ENCODE data around the gene CNTFR. TPM values are rescaled to one million over a fixed set of nuclear protein-coding genes. Genes with fewer than 3 reads are reported as not detected.
A peak's percentile ranks its signal among the peaks of the same experiment; 100 is the strongest.

CNTFR gene
- total and polyA plus RNA-seq, 2 of the 8 experiments (the other 6 are each of a cell fraction or from before 2014, with no cell fraction given) = 1.2 to 4.2 TPM

GRCh38 chr9:34578241-34579103, 11.1 kb downstream of the CNTFR start:
- peak overlapping the region; percentile 88; the same call in 1 of the 2 replicates for H2BK15ac ChIP-seq (ENCODE audit: low read length)
- H3K79me2 ChIP-seq (ENCODE audit: control insufficient read depth in 1 of 2, insufficient read depth in 2 of 2, low read length in 2 of 2) = no peaks in the 10 kb centered on the region
- H3K9ac ChIP-seq (replicated peaks in 1 of 4; ENCODE audit: extremely low read depth in 1 of 4, low read depth in 3 of 4, low read length in 3 of 4) = no peak overlapping the region
- peak overlapping the region; percentile 60; the same call in 1 of the 2 replicates for H2BK5ac ChIP-seq (ENCODE audit: low read depth, low read length)
- peaks cover 19% of the 10 kb centered on the region; the same call in 1 of the 2 replicates for H3K23me2 ChIP-seq (ENCODE audit: low read depth, low read length)
- POLR2A ChIA-PET (ENCODE audit: partially characterized antibody) = interaction anchor here (1.0 to 5.6 kb wide), 8 partner anchors 10 to 59 kb away, joined by 3 to 36 read pairs (median 4); partner anchors contain the start of genes ARID3C, CNTFR and SIGMAR1
- H3K23ac ChIP-seq (ENCODE audit: insufficient read length) = no peak overlapping the region
- H3K56ac ChIP-seq (replicated peaks; ENCODE audit: insufficient read length, low read depth, low read length) = no peak overlapping the region
- no peak overlapping the region for H2AK5ac ChIP-seq (ENCODE audit: low read depth, low read length)
- peak overlapping the region; percentile 69 for H2BK120ac ChIP-seq (replicated peaks; ENCODE audit: low read depth, low read length)
- DNase-seq (ENCODE audit: low read depth in 1 of 2, low spot score in 2 of 2) = peak in 1 of 2 experiments; percentile 74
- WGBS, 2 experiments (ENCODE audit: extremely low coverage in 1 of 2, insufficient coverage in 1 of 2, insufficient read length in 1 of 2, insufficient replicate concordance in 2 of 2, low coverage in 1 of 2, low lambda C conversion rate in 2 of 2, missing lambda C conversion rate in 1 of 2) = 7% methylated on average over 20 of the region's 28 CpGs; no CpG with 5 or more reads in 1 of the 2 experiments
- peaks cover 21 to 81% (median 65%) of the 10 kb centered on the region in 4 experiments for H3K27me3 ChIP-seq (replicated peaks in 1 of 4; ENCODE audit: control insufficient read depth in 3 of 4, extremely low read depth in 1 of 4, insufficient read depth in 3 of 4, low read length in 3 of 4)
- H2BK12ac ChIP-seq (ENCODE audit: low read depth, low read length) = peak overlapping the region; percentile 96; the same call in 1 of the 2 replicates
- H3K14ac ChIP-seq (ENCODE audit: insufficient read length) = no peak overlapping the region
- H3K4me2 ChIP-seq (ENCODE audit: insufficient read depth in 1 of 2, low read depth in 2 of 2, low read length in 2 of 2) = peak overlapping the region; percentile 84
- FAIRE-seq = no peak
- H3K4ac ChIP-seq (replicated peaks; ENCODE audit: insufficient read length, low read depth, low read length) = peak overlapping the region; percentile 33
- H3K9me3 ChIP-seq (ENCODE audit: insufficient read depth in 2 of 2, low read depth in 1 of 2, low read length in 1 of 2) = no peaks in the 10 kb centered on the region
- 0 out of 2 replicates have a peak overlapping the region, but pooled peaks have one; percentile 48 for H2BK20ac ChIP-seq (ENCODE audit: low read length)
- no peak overlapping the region for H3K27ac ChIP-seq (ENCODE audit: low read depth, low read length)
- peaks cover 0 to 5% of the 10 kb centered on the region in 2 experiments for H4K20me1 ChIP-seq (replicated peaks in 1 of 2; ENCODE audit: control insufficient read depth in 1 of 2, insufficient read depth in 2 of 2, low read length in 2 of 2)
- CTCF ChIA-PET (ENCODE audit: partially characterized antibody) = interaction anchor here (0.7 to 13.8 kb wide), 14 partner anchors 9 to 97 kb away, joined by 3 to 241 read pairs (median 4); partner anchors contain the start of gene CNTFR
- H2AFZ ChIP-seq (ENCODE audit: low read length) = no peak overlapping the region; the same call in 1 of the 2 replicates
- H4K8ac ChIP-seq (ENCODE audit: extremely low read depth, insufficient read depth, low read length) = no peak overlapping the region
- peaks cover 12 to 45% (median 30%) of the 10 kb centered on the region in 4 experiments for H3K4me1 ChIP-seq (replicated peaks in 1 of 4; ENCODE audit: control insufficient read depth in 3 of 4, insufficient read depth in 4 of 4, low read length in 3 of 4)
- H3K36me3 ChIP-seq (ENCODE audit: control insufficient read depth in 2 of 4, insufficient read depth in 4 of 4, low read length in 3 of 4) = no peaks in the 10 kb centered on the region
- no peaks in the 10 kb centered on the region for H3K79me1 ChIP-seq (ENCODE audit: low read depth, low read length)
- H3K4me3 ChIP-seq (ENCODE audit: extremely low read depth in 1 of 4, insufficient read depth in 2 of 4, low read depth in 3 of 4, low read length in 4 of 4) = peak overlapping the region; percentile 24 to 55 (median 44)
- H4K91ac ChIP-seq (replicated peaks; ENCODE audit: insufficient read length, low read length) = no peak overlapping the region
- H3K18ac ChIP-seq (ENCODE audit: extremely low read depth, low read length) = peak overlapping the region; percentile 71; the same call in 1 of the 2 replicates
- no peak overlapping the region for H4K5ac ChIP-seq (ENCODE audit: insufficient read length, low read depth, low read length)
- TF ChIP-seq YY1 (IDR thresholded peaks at IDR 0.05; ENCODE audit: low read depth, low read length) (no peak), ATF3 (IDR thresholded peaks at IDR 0.05; ENCODE audit: insufficient read depth, low read depth, low read length) (no peak), SRF (IDR thresholded peaks at IDR 0.05; ENCODE audit: low read depth, low read length) (no peak), EGR1 (IDR thresholded peaks at IDR 0.05; ENCODE audit: borderline replicate concordance, low read depth, low read length) (no peak), CTCF (IDR thresholded peaks at IDR 0.05; ENCODE audit: control extremely low read depth in 1 of 3, insufficient read depth in 1 of 3, low read depth in 1 of 3, low read length in 3 of 3) (peak in 1 of 3 experiments; percentile 6; a peak in 1 of 4 replicates), MAX (IDR thresholded peaks at IDR 0.05) (no peak), KDM4A (IDR thresholded peaks at IDR 0.05; ENCODE audit: low read depth, low read length, severe bottlenecking) (peak; percentile 61)

All from H1 (cell line).